WTC11 (cell line): ENCODE data around the gene PANX2. TPM values are rescaled to one million over a fixed set of nuclear protein-coding genes. Genes with fewer than 3 reads are reported as not detected.

Source experiments
- ATAC-seq: fragments of 200-7000 bp; cut with Tn5 transposase; 2 replicates; pipeline ENCODE4 v1.10.0; 2021; ENCODE audit warnings: mild to moderate bottlenecking, moderate library complexity
- CTCF ChIA-PET: fragments of 300-600 bp; sonication (Branson Sonifier 250); formaldehyde crosslinking; loops from one replicate; lab custom pipeline; 2021; ENCODE audit warnings: antibody characterized with exemption; lab: Charles Lee
- POLR2A ChIA-PET: fragments of 350-600 bp; sonication (Branson Sonifier 250); formaldehyde crosslinking; loops from one replicate; lab custom pipeline; 2021; ENCODE audit warnings: antibody characterized with exemption; lab: Charles Lee
- DNase-seq: peaks from one replicate; pipeline ENCODE4 v3.0.0; 2021; ENCODE audit warnings: low spot score
- H3K27ac Mint-ChIP-seq: 2 replicates; pipeline ENCODE4 v1.8.0; 2021; ENCODE audit warnings: mixed read lengths
- H3K27me3 Mint-ChIP-seq: 2 replicates; pipeline ENCODE4 v1.8.0; 2021; ENCODE audit warnings: low read depth, mild to moderate bottlenecking, moderate library complexity, mixed read lengths
- H3K36me3 Mint-ChIP-seq: 2 replicates; pipeline ENCODE4 v1.8.0; 2021; ENCODE audit warnings: mixed read lengths
- H3K4me1 Mint-ChIP-seq: 2 replicates; pipeline ENCODE4 v1.8.0; 2022; ENCODE audit warnings: mixed read lengths
- H3K4me3 Mint-ChIP-seq: 2 replicates; pipeline ENCODE4 v1.8.0; 2021; ENCODE audit warnings: mild to moderate bottlenecking, moderate library complexity, mixed read lengths
- H3K9me3 Mint-ChIP-seq: 2 replicates; pipeline ENCODE4 v1.8.0; 2021; ENCODE audit warnings: mixed read lengths
- AFF4 ChIP-seq: sonication (generic); formaldehyde crosslinking; IDR thresholded peaks from 2 replicates; pipeline ENCODE4 v1.8.1; 2023; ENCODE audit warnings: mild to moderate bottlenecking, missing genetic modification reagents, borderline replicate concordance
- IRF1 ChIP-seq: sonication (generic); formaldehyde crosslinking; IDR thresholded peaks from 2 replicates; pipeline ENCODE4 v1.8.0; 2023; ENCODE audit warnings: missing genetic modification reagents
- NR1H2 ChIP-seq: sonication (generic); formaldehyde crosslinking; IDR thresholded peaks from 2 replicates; pipeline ENCODE4 v1.9.0; 2021; ENCODE audit warnings: mild to moderate bottlenecking, moderate library complexity, missing genetic modification reagents
- NR2C2 ChIP-seq: sonication (generic); formaldehyde crosslinking; IDR thresholded peaks from 2 replicates; pipeline ENCODE4 v1.8.0; 2022; ENCODE audit warnings: mild to moderate bottlenecking, missing genetic modification reagents
- NR3C1 ChIP-seq: sonication (generic); formaldehyde crosslinking; conservative IDR thresholded peaks from 2 replicates; pipeline ENCODE4 v1.8.1; 2023; ENCODE audit warnings: low read depth, mild to moderate bottlenecking, missing genetic modification reagents
- RELA ChIP-seq: sonication (generic); formaldehyde crosslinking; IDR thresholded peaks from 2 replicates; pipeline ENCODE4 v1.8.1; 2022; ENCODE audit warnings: missing genetic modification reagents, mild to moderate bottlenecking, borderline replicate concordance
- SOX15 ChIP-seq: fragments of 250-450 bp; sonication (Bioruptor Pico); IDR thresholded peaks from 2 replicates; pipeline ENCODE4 v1.9.0; 2021; ENCODE audit warnings: mild to moderate bottlenecking
- TEAD4 ChIP-seq: sonication (generic); formaldehyde crosslinking; IDR thresholded peaks from 2 replicates; pipeline ENCODE4 v1.8.0; 2022; ENCODE audit warnings: mild to moderate bottlenecking, missing genetic modification reagents
- ZNF121 ChIP-seq: sonication (generic); formaldehyde crosslinking; IDR thresholded peaks from 2 replicates; pipeline ENCODE4 v1.8.0; 2023; ENCODE audit warnings: missing genetic modification reagents
- ZNF232 ChIP-seq: sonication (generic); formaldehyde crosslinking; IDR thresholded peaks from 2 replicates; pipeline ENCODE4 v1.8.0; 2022; ENCODE audit warnings: mild to moderate bottlenecking, missing genetic modification reagents
- ZNF263 ChIP-seq: sonication (generic); formaldehyde crosslinking; IDR thresholded peaks from 2 replicates; pipeline ENCODE4 v1.8.1; 2022; ENCODE audit warnings: low read depth, mild to moderate bottlenecking, moderate library complexity, missing genetic modification reagents
- ZNF317 ChIP-seq: sonication (generic); formaldehyde crosslinking; IDR thresholded peaks from 2 replicates; pipeline ENCODE4 v1.8.1; 2023; ENCODE audit warnings: low read depth, mild to moderate bottlenecking, moderate library complexity, missing genetic modification reagents, borderline replicate concordance
- ZNF423 ChIP-seq: fragments of 250-450 bp; sonication (Bioruptor Pico); IDR thresholded peaks from 2 replicates; pipeline ENCODE4 v2.1.2; 2022; ENCODE audit warnings: mild to moderate bottlenecking, moderate library complexity
- ZNF671 ChIP-seq: fragments of 250-450 bp; sonication (Bioruptor Pico); IDR thresholded peaks from 2 replicates; pipeline ENCODE4 v1.8.0; 2021; ENCODE audit warnings: mild to moderate bottlenecking
- total RNA-seq: library from RNA; stranded (reverse); gene quantifications from 3 replicates; pipeline ENCODE4 v1.2.3, GENCODE V29; 2021
- TF ChIP-seq, protein P1 (sequence below): sonication (generic); formaldehyde crosslinking; IDR thresholded peaks from 2 replicates; pipeline ENCODE4 v1.8.0; 2022; ENCODE audit warnings: mild to moderate bottlenecking, missing genetic modification reagents
- TF ChIP-seq, protein P2 (sequence below): sonication (generic); formaldehyde crosslinking; IDR thresholded peaks from 2 replicates; pipeline ENCODE4 v1.8.0; 2022; ENCODE audit warnings: mild to moderate bottlenecking, missing genetic modification reagents
- TF ChIP-seq, protein P3 (sequence below): fragments of 250-450 bp; sonication (Bioruptor Pico); IDR thresholded peaks from 2 replicates; pipeline ENCODE4 v1.8.0; 2021; ENCODE audit warnings: mild to moderate bottlenecking
- TF ChIP-seq, protein P4 (sequence below): fragments of 250-450 bp; sonication (Bioruptor Pico); conservative IDR thresholded peaks from 2 replicates; pipeline ENCODE4 v1.9.0; 2021; ENCODE audit warnings: mild to moderate bottlenecking
- TF ChIP-seq, protein P5 (sequence below): sonication (generic); formaldehyde crosslinking; IDR thresholded peaks from 2 replicates; pipeline ENCODE4 v1.8.1; 2022; ENCODE audit warnings: low read depth, missing genetic modification reagents, borderline replicate concordance
- TF ChIP-seq, protein P6 (sequence below): fragments of 250-450 bp; sonication (Bioruptor Pico); IDR thresholded peaks from 2 replicates; pipeline ENCODE4 v2.1.2; 2022; ENCODE audit warnings: mild to moderate bottlenecking, moderate library complexity
- TF ChIP-seq, protein P7 (sequence below): sonication (generic); formaldehyde crosslinking; IDR thresholded peaks from 2 replicates; pipeline ENCODE4 v1.8.1; 2023; ENCODE audit warnings: mild to moderate bottlenecking, moderate library complexity, missing genetic modification reagents

The PANX2 gene
- total RNA-seq, 1 experiment from 2014 or later, result 10.2 TPM

DNA sequence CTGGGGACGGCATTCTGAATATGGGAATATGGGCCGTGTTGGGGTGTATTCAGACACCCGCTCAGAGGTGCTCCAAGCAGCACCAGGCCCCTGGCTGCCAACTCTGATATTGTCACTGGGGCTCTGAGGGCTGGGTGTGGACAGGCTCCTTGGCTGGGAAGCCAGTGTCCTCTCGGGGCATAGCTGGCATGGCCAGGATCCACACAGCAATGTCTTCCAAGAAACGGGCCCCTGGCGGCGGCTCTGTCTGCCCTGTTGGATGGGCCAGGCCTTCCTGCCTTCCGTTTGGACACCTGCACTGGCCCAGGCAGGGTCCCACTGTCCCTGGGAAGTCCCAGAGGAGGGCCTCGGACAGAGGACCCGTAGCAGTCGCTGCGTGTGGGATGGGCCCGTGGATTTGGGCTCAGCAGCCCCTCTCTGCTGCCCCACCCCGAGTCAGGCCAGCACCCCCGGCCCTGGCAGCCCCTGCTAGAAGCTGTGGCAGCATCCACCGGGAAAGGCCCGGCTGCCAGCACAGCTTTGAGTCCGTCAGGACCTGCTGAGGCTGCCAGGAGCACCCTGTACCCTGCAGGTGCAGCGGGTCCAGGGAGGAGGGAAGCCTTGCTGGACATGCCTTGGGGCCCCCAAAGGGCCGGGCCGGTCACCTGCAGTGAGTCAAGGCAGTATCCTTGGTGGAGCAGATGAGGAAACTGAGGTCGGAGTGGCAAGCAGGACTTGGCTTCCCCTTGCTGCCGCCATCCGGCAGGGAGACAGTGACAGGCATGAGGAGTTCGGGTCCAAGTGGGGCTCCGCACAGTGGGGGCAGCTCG is 4.1 kb downstream of the PANX2 start:
- no peaks in the 10 kb centered on the region for H3K9me3 Mint-ChIP-seq
- DNase-seq, result no peak
- no peak overlapping the region for H3K4me3 Mint-ChIP-seq
- no peak overlapping the region for H3K27ac Mint-ChIP-seq
- H3K4me1 Mint-ChIP-seq, result peaks cover 3% of the 10 kb centered on the region; the same call in 1 of the 2 replicates
- TF ChIP-seq RELA (CRISPR knock-in tag) (no peak), NR1H2 (CRISPR knock-in tag) (no peak), NR3C1 (CRISPR knock-in tag) (no peak)
- TF ChIP-seq, protein P1, sequence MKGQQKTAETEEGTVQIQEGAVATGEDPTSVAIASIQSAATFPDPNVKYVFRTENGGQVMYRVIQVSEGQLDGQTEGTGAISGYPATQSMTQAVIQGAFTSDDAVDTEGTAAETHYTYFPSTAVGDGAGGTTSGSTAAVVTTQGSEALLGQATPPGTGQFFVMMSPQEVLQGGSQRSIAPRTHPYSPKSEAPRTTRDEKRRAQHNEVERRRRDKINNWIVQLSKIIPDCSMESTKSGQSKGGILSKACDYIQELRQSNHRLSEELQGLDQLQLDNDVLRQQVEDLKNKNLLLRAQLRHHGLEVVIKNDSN, result no peak
- TF ChIP-seq, protein P2, sequence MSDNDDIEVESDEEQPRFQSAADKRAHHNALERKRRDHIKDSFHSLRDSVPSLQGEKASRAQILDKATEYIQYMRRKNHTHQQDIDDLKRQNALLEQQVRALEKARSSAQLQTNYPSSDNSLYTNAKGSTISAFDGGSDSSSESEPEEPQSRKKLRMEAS, result no peak
- peaks cover 5% of the 10 kb centered on the region for H3K27me3 Mint-ChIP-seq
- CTCF ChIA-PET, result interaction anchor here (1.1 kb wide), 2 partner anchors 10 to 26 kb away, joined by 4 to 5 read pairs; no protein-coding TSS in a partner anchor
- ATAC-seq, result no peak
- POLR2A ChIA-PET, result no interaction called here
- no peaks in the 10 kb centered on the region for H3K36me3 Mint-ChIP-seq

DNA sequence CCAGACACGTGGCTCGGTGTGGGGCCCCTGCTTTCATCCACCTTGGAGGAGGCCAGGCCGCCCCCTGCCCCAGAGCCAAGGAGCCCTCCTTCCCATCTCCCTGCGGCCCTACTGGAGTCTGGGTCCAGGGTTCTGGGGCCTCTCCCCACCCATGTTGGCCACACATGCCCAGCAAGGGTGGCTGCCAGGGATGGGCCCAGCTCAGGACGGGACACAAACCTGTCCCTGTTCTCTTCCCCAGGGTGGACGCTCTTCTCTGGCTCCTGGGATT is 4.6 kb downstream of the PANX2 start:
- ATAC-seq, result no peak
- peaks cover 3% of the 10 kb centered on the region; the same call in 1 of the 2 replicates for H3K4me1 Mint-ChIP-seq
- ChIA-PET POLR2A (no interaction called here), CTCF (interaction anchor here (1.1 kb wide), 1 partner anchor 26 kb away, joined by 5 read pairs; no protein-coding TSS in a partner anchor)
- no peak overlapping the region for H3K4me3 Mint-ChIP-seq
- no peak for DNase-seq
- H3K9me3 Mint-ChIP-seq, result no peaks in the 10 kb centered on the region
- no peak overlapping the region for H3K27ac Mint-ChIP-seq
- H3K27me3 Mint-ChIP-seq, result peaks cover 5% of the 10 kb centered on the region
- H3K36me3 Mint-ChIP-seq, result no peaks in the 10 kb centered on the region
- TF ChIP-seq, protein P3, sequence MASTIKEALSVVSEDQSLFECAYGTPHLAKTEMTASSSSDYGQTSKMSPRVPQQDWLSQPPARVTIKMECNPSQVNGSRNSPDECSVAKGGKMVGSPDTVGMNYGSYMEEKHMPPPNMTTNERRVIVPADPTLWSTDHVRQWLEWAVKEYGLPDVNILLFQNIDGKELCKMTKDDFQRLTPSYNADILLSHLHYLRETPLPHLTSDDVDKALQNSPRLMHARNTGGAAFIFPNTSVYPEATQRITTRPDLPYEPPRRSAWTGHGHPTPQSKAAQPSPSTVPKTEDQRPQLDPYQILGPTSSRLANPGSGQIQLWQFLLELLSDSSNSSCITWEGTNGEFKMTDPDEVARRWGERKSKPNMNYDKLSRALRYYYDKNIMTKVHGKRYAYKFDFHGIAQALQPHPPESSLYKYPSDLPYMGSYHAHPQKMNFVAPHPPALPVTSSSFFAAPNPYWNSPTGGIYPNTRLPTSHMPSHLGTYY (CRISPR knock-in tag), result no peak
- no peak for TF ChIP-seq TEAD4 (CRISPR knock-in tag)
- no peak for TF ChIP-seq ZNF423 (CRISPR knock-in tag)
- no peak for TF ChIP-seq ZNF671 (CRISPR knock-in tag)
- no peak for TF ChIP-seq ZNF232 (CRISPR knock-in tag)
- no peak for TF ChIP-seq SOX15
- TF ChIP-seq, protein P4, sequence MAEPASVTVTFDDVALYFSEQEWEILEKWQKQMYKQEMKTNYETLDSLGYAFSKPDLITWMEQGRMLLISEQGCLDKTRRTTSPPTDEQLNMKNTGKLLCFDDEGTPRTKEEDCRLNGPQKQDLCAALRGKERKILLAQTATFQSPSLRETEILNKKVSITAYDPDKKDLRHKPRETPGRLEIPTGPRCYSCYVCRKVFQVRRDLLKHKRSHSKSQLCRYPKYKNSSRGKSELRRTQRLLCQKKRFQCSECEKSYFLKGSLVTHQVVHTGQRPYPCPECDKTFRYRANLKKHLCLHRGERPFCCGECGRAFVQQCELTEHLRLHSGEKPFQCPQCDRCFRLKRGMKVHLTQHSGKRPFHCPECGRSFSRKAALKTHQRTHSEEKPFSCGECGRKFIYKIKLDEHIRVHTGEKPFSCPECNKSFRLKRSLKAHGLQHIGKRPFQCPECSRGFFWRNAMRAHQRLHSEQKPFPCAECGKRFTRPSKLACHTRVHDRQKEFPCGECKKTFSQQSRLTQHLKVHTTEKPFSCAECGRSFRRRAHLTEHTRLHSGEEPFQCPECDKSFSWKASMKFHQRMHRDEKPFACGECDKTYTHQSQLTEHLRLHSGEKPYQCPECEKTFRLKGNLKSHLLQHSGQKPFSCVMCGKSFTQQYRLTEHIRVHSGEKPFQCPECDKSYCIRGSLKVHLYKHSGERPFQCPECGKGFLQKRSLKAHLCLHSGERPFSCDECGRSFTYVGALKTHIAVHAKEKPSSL (CRISPR knock-in tag), result no peak
- TF ChIP-seq NR2C2 (CRISPR knock-in tag), result no peak
- TF ChIP-seq, protein P5, sequence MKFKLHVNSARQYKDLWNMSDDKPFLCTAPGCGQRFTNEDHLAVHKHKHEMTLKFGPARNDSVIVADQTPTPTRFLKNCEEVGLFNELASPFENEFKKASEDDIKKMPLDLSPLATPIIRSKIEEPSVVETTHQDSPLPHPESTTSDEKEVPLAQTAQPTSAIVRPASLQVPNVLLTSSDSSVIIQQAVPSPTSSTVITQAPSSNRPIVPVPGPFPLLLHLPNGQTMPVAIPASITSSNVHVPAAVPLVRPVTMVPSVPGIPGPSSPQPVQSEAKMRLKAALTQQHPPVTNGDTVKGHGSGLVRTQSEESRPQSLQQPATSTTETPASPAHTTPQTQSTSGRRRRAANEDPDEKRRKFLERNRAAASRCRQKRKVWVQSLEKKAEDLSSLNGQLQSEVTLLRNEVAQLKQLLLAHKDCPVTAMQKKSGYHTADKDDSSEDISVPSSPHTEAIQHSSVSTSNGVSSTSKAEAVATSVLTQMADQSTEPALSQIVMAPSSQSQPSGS (CRISPR knock-in tag), result no peak
- no peak for TF ChIP-seq ZNF121
- no peak for TF ChIP-seq IRF1 (CRISPR knock-in tag)
- TF ChIP-seq, protein P6, sequence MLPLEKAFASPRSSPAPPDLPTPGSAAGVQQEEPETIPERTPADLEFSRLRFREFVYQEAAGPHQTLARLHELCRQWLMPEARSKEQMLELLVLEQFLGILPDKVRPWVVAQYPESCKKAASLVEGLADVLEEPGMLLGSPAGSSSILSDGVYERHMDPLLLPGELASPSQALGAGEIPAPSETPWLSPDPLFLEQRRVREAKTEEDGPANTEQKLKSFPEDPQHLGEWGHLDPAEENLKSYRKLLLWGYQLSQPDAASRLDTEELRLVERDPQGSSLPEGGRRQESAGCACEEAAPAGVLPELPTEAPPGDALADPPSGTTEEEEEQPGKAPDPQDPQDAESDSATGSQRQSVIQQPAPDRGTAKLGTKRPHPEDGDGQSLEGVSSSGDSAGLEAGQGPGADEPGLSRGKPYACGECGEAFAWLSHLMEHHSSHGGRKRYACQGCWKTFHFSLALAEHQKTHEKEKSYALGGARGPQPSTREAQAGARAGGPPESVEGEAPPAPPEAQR (CRISPR knock-in tag), result no peak
- no peak for TF ChIP-seq ZNF317 (CRISPR knock-in tag)
- TF ChIP-seq ZNF263, result no peak
- TF ChIP-seq, protein P7, sequence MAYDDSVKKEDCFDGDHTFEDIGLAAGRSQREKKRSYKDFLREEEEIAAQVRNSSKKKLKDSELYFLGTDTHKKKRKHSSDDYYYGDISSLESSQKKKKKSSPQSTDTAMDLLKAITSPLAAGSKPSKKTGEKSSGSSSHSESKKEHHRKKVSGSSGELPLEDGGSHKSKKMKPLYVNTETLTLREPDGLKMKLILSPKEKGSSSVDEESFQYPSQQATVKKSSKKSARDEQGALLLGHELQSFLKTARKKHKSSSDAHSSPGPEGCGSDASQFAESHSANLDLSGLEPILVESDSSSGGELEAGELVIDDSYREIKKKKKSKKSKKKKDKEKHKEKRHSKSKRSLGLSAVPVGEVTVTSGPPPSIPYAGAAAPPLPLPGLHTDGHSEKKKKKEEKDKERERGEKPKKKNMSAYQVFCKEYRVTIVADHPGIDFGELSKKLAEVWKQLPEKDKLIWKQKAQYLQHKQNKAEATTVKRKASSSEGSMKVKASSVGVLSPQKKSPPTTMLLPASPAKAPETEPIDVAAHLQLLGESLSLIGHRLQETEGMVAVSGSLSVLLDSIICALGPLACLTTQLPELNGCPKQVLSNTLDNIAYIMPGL, result no peak
- TF ChIP-seq AFF4 (CRISPR knock-in tag), result no peak
